Kidney epithelial cell (primary cell): ENCODE measurements around the gene HSPH1. TPM values are rescaled to one million over a fixed set of nuclear protein-coding genes. Genes with fewer than 3 reads are reported as not detected.

Experiments
- DNase-seq: peaks from one replicate; pipeline ENCODE4 v3.0.0-alpha.2; 2010; ENCODE audit warnings: low read depth
- H3K27me3 ChIP-seq: 2 replicates; pipeline ENCODE4 v1.6.0; 2011; ENCODE audit warnings: low read length; ENCODE audit not compliant: control insufficient read depth, insufficient read depth
- H3K36me3 ChIP-seq: 2 replicates; pipeline ENCODE4 v1.5.1; 2011; ENCODE audit warnings: low read length; ENCODE audit not compliant: control insufficient read depth, insufficient read depth
- H3K4me3 ChIP-seq: 2 replicates; pipeline ENCODE4 v1.5.1; 2011; ENCODE audit warnings: low read depth, mild to moderate bottlenecking, control low read depth, low read length
- CTCF ChIP-seq: IDR thresholded peaks from 2 replicates; pipeline ENCODE4 v1.5.1; 2011; ENCODE audit warnings: mild to moderate bottlenecking, moderate library complexity, low read length, control low read depth, inconsistent platforms; ENCODE audit not compliant: insufficient read depth, poor library complexity, severe bottlenecking
- total RNA-seq: library from RNA; depleted of rRNA; stranded (reverse); fragments of >200 nt; gene quantifications from 2 replicates; pipeline ENCODE4 v1.2.3, GENCODE V29; 2015

HSPH1 gene
- total RNA-seq, 1 donor from 2014 or later = 52.3 TPM

- no peak for DNase-seq
- TF ChIP-seq CTCF = no peak
- H3K27me3 ChIP-seq = no peaks in the 10 kb centered on the region
- no peaks in the 10 kb centered on the region for H3K36me3 ChIP-seq
- H3K4me3 ChIP-seq = no peak overlapping the region
Measured at GRCh38 chr13:31090961-31091624, 70.6 kb downstream of the HSPH1 start.

- Histone ChIP-seq H3K27me3 (peaks cover 2% of the 10 kb centered on the region), H3K4me3 (no peak overlapping the region), H3K36me3 (no peaks in the 10 kb centered on the region)
- DNase-seq = no peak
- TF ChIP-seq CTCF = no peak
Measured at GRCh38 chr13:31090096-31090495, 71.6 kb downstream of the HSPH1 start.

GRCh38 chr13:31089649-31090048 lies 72.1 kb downstream of the HSPH1 start:
- no peak for TF ChIP-seq CTCF
- no peak for DNase-seq
- Histone ChIP-seq H3K36me3 (no peaks in the 10 kb centered on the region), H3K4me3 (no peak overlapping the region), H3K27me3 (peaks cover 2% of the 10 kb centered on the region)

- TF ChIP-seq CTCF = no peak
- no peaks in the 10 kb centered on the region for H3K36me3 ChIP-seq
- peaks cover 2% of the 10 kb centered on the region for H3K27me3 ChIP-seq
- H3K4me3 ChIP-seq = no peak overlapping the region
- DNase-seq = no peak
Measured at GRCh38 chr13:31088826-31089420, 72.8 kb downstream of the HSPH1 start.

Other genes with a start within 250 kb of the HSPH1 start
- not detected in 2 replicates for gene TEX26, start 229.2 kb downstream of the HSPH1 start, total RNA-seq
- 14.1 and 18.1 TPM in 2 replicates for gene B3GLCT, start 38.1 kb upstream of the HSPH1 start, total RNA-seq